ENCODE measurements around the gene ST8SIA4. TPM values are rescaled to one million over a fixed set of nuclear protein-coding genes. Genes with fewer than 3 reads are reported as not detected.

The ST8SIA4 gene
- 0.90 and 2.4 TPM in 2 replicates for total RNA-seq

GRCh38 chr5:100903039-100903887 lies at the start of gene ST8SIA4:
Gene ST8SIA4, minus strand, starts transcription at chr5:100903282. Its CDS starts 327 bp downstream, at chr5:100902955.

